Left hindlimb (tissue), 1 donor: ENCODE results near the gene EPS8L1.
A peak's percentile ranks its signal among the peaks of the same experiment; 100 is the strongest.
"Not testable (repeated sequence)": the region's sequence is repeated elsewhere in the genome, so short reads cannot be mapped to it uniquely, and the experiment has no call there.

ENCODE experiments used
- DNase-seq: peaks from one replicate; pipeline ENCODE4 v3.0.0-alpha.2; 2018

Gene EPS8L1

DNA sequence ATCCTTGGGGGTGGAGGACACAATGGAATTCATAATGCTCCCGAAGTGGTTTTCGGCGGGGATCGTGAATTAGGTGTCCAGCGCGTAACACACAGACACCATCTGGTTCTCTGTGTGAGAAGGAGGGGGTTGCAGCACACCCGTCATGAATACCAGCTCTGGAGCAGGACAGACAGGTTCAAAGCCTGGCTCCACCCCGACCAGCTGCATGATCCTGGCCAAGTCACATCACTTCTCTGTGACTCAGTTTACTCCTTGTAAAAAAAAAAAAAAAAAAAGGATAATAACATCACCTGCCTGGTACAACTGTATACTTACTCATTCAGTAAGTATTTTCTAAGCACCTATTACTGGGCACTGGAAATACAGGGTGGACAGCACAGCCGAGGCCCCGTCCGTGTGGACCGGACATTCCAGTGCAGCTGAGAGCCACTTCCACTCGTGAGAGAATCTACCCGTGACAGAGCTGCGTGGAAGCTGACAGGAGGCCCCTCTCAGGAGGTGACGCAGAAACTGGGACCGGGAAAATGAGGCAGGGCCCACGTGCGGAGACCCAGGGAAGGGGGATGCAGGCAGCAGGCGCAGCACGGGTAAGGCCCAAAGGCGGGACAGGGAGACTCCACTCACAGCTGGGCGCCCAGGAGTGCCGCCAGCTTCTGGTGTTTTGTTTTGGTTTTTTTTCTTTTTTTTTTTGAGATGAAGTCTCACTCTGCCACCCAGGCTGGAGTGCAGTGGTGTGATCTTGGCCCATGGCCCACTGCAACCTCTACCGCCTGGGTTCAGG lies 24.7 kb upstream of the EPS8L1 start:
- DNase-seq: no peak

DNA sequence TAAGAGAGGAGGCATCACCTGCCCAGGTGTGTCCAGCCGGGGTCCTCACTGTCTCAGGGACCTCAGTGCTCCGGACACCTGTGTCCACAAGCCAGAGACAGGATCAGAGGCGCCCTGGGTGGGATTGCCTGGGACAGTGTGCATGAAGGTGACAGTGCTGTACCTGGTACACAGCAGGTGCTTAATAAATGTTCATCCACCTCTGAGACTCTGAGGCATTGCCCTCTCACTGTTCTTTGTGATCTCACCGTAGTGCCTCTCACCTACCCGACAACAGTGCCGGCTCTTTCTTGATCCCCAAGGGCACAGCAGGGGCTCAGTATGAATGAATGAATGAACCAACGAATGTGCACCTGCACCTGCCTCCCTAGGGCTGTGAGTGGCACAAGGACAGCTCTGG lies 21.9 kb upstream of the EPS8L1 start:
- no peak for DNase-seq

DNA sequence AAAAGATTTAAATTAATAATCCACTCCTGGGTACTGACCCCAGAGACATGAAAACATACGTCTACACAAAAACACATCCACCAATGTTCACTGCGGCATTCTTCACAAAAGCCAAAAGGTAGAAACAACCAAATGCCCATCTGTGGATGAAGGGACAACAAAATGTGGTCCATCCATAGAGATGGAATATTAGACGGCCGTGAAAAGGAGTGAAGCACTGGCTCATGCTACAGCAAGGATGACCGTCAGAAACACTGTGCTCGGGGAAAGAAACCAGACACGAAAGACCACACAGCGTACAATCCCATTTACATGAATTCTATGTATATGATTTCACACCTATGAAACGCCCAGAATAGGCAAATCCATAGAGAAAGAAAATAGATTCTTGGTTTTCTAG lies 18.8 kb upstream of the EPS8L1 start:
- no peak for DNase-seq

DNA sequence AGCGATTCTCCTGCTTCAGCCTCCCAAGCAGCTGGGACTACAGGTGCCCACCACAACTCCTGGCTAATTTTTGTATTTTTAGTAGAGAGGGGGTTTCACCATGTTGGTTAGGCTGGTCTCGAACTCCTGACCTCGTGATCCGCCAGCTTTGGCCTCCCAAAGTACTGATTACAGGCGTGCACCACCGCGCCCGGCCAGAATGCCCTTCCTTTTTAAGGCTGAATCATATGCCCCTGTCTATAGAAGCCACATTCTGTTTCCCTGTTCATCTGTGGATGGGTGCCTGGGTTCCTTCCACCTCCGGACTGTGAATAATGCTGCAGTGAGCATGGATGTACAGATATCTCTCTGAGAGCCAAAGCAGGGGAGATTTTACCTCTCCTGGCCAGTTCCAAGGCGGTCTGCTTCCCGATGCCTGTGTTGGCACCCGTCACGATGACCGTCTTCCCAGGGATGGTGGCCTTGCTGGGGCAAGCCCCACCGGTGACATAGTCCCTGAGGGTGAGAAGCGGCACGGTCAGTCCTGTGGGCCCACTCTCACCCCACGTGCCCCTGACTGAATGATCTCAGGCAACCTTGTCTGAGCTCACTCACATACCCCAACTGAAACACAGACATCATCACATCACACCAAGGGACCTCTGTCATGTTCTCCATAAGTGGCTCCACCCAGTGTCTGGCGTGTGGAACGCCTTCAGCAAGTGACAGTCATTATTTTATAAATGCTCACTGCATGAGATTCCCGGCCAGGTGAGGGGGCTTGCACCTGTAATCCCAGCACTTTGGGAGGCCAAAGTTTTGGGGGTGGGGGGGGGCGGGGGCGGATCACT lies 16.7 kb upstream of the EPS8L1 start:
- no peak for DNase-seq

DNA sequence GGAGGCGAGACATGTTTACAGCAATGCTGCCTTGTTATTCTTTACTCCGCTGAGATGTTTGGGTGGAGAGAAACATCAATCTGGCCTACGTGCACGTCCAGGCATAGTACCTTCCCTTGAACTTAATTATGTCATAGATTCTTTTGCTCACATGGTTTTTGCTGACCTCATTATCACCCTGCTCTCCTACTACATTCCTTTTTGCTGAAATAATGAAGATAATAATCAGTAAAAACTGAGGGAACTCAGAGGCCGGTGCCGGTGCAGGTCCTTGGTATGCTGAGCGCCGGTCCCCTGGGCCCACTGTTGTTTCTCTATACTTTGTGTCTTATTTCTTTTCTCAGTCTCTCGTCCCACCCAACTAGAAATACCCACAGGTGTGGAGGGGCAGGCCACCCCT lies 15.4 kb upstream of the EPS8L1 start:
- DNase-seq: not testable (repeated sequence)

DNA sequence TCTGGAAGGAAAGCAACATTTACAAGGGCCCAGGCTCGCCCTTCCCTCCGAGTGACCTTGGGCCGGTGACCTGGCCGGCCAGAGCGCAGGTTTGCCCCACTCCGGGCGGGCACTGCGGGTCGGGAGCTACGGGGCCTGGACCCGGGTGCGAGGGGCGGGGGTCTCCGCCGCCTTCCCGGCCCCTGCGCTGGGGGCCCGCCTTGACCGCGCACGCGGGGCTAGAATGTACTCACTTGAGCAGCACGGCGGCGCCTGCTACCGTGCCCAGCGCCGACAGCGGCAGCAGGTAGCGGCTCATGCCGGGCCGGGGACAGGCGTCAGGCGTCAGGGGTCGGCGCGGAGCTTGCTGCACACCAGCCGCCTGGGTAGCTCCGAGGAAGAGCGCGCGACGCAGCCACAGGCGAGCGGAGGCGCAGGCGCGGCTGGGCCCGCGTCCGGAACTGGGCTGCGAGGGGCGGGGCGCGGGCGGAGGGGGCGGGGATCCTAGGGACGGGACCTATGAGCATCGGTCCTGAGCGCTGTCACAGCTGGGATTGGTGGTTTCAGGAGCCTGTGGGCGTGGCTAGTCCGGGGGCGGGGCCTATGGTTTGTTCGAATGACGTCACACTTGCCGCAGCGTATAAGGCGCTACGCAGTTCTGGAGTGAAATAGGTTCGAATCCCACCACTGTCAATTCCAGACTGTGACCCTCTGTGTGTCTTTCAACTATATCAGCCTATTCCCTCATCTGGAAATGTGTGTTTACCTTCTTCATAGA lies 12.8 kb upstream of the EPS8L1 start, which contains the start of gene RDH13:
RDH13 (minus strand) TSS at position 414 of the 757 bp plus-strand sequence; CDS start at position 298, 116 bp downstream.
- peak; percentile 97 for DNase-seq

DNA sequence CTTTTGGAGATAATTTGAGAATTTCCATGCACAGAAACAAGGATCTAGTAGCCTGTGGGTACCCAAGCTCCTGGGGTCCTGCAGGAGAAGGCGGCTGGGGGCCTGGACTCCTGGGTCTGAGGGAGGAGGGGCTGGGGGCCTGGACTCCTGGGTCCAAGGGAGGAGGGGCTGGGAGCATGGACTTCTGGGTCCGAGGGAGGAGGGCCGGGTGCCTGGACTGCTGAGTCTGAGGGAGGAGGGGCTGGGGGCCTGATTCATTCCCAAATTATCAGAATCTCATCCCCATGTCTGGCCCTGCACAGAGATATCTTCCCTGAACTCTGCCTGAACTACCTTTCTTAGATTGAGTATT lies 12.2 kb upstream of the EPS8L1 start:
- no peak for DNase-seq

DNA sequence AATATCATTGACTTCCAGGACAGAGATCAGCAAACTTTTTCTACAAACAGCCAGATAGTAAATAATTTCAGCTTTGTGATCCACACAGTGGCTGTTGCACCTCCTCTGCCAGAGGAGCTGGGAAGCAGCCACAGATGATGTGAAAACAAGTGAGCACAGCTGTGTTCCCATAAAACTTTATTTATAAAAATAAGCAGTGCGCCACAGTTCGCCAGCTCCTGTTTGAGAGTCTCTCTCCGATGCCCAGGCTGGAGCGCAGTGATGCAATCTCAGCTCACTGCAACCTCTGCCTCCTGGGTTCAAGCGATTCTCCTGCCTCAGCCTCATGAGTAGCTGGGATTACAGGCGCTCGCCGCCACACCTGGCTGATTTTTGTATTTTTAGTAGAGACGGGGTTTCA lies 10.2 kb upstream of the EPS8L1 start:
- not testable (repeated sequence) for DNase-seq

DNA sequence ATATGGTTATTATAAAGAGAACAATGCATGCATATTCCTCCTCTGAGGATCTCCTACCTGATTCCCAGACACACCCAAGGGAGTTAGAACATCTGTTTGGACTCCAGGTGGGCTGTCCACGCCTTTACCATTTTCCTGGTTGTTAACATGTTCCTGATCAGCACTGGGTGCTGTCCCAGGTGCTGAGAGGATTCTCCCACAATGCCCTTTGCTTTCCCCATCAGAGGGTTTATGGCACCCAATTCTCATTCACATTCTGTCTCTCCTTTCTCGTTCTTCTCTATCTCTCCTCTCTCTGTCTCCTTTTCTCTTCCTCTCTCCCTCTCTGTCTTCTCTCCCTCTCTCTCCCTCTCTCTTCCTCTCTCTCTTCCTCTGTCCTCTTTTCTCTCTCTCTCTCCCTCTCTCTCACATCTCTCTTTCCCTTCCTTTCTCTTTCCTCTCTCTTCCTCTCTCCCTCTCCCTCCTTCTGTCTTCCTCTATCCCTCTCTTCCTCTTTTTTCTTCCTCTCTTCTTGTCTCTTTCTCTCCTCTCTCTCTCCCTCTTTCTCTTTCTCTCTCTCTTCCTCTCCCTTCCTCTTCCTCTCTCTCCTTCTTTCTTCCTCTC lies 9.5 kb upstream of the EPS8L1 start:
- no peak for DNase-seq

DNA sequence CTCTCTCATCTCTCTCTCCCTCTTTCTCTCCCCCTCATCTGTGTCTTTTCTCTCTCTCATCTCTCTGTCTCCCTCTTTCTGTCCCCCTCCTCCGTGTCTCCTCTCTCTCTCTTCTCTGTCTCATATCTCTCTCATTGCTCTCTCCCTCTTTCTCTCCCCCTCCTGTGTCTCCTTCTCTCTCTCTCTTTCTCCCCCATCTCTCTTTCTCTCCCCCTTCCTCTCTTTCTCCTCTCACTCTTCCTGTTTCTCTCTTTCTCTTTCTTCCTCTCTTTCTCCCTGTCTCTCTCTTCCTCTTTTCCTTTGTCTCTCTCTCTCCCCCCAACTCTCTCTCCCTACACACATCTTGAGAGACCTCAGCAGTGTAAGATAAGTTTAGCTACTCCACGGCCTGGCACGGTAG lies 7.8 kb upstream of the EPS8L1 start:
- DNase-seq: no peak

DNA sequence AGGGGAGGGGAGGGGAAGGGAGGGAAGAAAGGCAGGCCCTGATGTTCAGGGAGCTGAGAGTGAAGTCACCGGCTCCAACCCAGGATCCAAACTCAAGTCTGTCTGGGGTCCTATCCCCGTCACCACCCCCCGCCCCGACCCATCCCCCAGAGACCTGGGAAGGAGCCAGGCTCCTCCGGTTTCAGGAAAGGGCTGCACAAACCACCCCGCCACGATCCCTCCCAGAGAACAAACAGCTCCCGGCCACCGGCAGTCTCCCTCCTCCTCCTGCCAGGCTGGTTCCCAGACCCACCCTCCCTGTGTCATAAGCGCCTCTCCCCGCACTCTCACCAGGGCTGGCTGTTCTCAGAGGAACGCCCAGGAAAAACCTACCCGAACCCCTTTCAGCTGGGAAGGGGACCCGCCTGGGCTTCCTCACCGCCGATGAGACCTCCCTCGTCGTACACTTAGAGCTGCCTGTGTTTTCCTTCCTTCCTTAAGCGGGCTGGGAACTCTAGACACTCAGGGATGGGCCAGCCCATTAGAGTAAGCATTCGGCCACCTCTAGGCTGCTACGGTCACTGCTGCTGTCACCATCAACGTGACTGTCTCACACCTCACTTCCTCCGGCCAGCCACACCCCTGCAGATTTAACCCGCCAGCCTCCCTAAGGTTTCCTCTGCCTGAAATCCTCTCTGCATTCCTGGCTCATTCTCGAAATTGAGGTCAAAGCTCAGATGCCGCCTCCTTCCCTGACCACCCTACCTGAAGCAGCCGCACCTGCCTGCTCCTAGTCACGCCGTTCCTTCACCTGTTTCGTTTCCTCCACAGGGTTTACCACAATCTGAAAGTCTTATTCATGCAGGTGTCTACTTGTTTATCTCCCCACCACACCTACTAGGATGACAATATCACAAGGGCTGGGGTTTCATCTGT lies 6.5 kb upstream of the EPS8L1 start:
- peak; percentile 66 for DNase-seq

DNA sequence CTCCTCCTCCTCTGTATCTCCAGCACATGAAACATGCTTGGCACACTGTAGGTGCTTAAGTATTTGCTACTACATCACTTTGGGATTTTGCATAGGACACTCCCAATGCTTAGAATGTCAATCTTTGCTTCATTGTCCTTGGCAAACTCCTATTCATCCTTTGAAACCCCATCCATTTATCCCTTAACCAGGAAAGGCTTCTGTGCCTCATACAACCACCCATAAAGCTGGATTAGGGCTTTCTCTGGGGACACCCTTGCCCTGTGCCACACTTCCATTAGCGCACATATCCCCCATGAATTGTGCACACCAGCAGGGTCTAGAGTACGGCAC lies 5.8 kb upstream of the EPS8L1 start:
- no peak for DNase-seq

DNA sequence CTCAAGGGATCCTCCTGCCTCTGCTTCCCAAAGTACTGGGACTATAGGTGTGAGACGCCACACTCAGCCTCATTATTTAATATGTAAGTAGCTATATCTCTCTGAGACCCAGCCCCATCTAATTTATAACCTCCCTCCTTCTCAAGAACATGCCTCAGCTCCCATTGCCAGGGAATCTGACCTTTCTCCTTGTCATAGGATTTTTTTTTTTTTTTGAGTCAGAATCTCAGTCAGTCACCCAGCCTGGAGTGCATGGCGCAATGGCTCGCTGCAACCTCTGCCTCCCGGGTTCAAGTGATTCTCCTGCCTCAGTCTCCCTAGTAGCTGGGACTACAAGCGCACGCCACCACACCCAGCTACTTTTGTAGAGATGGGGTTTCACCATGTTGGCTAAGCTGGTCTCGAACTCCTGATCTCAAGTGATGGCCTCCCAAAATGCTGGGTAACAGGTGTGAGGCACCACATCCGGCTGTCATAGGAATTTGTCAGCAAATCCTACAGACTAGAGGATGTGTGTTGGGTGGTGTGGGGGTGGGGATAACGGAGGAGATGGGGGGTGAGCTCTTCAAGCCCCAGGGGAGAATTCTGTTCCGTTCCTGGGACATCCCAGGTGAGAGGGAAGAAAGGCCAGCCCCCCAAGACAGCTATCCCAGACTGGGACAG lies 5.1 kb upstream of the EPS8L1 start:
- DNase-seq: no peak

DNA sequence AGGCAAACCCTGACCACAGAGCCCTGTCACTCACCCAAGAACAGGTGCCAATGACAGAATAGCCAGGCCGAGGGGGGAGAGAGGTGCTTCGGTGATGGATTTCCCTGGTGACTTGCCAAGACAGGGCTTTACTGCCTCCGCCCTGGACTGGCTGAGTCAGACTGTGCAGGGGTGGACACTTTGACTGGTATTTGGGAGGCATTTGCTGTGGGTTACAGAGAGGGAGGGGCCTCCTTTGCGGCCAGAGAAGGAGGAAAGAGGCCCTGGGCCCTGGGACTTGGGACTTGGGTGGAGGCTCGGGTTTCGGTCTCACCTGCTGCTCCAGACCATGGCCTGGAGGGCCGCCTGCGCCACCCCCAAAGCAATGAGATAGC lies 4.6 kb upstream of the EPS8L1 start:
- DNase-seq: no peak

DNA sequence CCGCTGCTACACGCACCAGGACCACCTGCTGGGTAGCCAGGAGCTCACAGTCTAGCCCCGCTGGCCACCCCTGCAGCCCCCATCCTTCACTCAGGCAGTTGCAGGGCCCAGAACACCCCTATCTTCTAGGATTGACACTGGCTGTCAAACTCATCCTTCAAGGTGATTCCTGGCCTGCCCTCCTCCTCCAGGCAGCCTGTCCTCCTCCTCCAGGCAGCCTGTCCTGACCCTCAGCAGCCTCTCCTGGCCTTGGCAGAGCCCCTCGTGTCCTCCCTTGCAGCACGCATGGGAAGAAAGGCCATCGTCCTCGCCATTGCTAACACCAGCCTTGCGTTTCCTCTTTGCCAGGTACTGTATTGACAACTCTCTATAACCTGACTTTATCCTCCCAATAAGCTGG lies 3.8 kb upstream of the EPS8L1 start:
- no peak for DNase-seq

DNA sequence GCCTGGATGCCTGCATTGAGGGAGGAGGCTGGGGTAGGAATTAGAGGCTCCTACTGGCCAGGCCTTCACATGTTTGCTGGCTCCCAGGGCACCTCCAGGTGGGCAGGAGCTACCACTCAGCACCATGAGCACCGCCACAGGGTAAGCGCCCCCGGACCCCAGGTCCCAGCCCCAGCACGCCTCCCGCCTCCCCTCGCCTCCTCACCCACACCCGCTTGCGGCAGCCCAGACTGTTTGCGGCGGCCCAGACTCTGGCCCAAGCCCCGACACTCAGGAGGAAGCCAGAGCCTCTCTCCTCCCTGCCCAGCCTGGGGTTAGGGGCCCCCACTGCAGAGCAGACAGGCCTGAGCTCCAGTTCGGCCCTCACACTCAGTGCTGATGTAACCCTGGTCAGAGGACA lies 652 bp downstream of the EPS8L1 start:
- no peak for DNase-seq

DNA sequence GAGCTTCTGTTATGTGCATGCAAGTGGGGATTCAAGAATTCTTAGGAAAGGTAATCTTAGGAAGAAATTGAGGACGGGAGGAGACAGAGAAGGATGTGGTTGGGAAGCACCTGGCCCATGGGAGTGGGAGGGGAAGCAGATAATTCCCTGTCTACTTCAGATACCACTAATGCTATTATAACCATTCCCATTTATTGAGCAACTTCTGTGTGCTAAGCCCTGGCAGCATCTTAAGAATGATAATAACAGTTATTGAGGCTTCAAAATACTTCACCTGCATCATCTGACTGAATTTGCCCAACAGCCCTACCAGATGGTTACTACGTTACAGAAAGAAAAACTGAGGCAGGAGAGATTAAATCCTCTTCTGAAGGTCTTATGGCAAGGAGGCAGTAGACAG lies 1.4 kb downstream of the EPS8L1 start:
- no peak for DNase-seq

DNA sequence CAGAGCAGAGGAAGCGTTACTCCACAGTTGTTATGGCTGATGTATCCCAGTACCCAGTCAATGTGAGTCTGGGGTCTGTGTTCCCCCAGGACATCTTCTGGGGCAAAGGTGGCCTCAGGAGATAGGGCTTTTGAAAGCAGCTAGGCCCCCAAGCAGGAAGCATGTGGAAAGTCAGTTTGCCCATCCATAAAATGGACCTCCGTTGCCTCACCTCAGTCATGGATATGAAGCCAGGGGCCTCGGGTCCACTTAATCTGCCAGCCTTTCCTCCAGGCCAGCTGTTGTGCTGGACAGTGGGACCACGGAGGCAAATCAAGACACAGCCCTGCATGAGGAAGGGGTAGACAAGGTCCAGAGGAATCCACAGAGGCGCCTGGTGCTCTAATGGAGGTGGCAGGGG lies 3.3 kb downstream of the EPS8L1 start:
- DNase-seq: no peak

DNA sequence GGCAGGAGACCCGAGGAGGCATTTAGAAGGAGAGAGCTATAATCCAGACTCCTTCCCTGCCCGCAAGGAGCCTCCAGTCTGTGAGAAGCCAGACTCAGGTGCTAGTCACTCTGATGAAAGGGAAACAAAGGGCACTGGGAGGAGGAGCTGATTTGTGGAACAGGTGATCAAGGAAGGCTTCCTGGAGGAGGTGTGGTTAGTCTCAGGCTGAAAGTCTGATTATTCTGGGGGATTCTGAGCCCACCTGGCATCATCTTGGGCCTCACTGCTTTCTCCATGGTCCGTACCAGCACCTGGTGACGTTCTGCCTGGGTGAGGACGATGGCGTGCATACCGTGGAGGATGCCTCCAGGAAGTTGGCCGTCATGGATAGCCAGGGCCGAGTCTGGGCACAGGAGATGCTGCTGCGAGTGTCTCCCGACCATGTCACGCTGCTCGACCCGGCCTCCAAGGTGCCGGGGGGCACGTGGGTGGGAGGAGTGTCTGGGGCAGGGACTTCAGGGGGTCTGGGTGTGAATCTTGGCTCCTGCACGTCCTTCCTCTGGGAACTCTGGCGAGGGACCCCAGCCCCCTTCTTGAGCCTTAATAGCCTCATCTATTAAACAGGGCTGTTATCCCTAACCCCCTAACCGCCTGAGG lies 3.9 kb downstream of the EPS8L1 start:
- DNase-seq: no peak

DNA sequence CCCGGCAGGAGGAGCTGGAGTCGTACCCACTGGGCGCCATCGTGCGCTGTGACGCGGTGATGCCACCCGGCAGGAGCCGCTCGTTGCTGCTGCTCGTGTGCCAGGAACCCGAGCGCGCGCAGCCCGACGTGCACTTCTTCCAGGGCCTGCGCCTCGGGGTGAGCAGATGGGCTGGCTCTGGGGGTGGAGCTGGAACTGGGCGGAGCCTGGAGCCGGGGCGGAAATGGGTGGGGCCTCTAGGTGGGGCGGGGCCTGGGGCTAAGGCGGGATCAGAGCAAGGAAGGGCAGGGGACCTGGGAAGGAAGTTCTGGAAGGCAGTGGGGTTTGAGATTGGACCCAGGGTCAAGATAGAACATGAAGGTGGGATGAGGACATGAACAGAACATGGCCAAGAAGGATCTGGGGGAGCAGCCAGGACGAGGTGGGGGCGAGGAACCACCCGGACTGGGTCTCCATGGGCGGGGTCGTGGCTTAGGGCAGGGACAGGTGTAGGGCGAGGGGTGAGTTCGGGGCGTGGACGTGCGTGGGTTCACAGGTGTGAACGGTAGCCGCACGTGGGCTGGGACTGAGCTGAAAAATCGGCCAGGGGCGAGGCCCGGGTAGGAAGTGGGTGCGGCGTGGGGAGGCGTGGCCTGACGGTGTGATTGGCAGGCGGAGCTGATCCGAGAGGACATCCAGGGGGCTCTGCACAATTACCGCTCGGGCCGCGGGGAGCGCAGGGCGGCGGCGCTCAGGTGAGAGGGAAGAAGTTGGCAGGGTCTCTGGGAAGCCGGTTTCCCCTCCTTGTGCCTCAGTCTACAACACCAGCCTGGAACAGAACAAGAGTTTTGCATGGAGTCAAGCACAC lies 4.7 kb downstream of the EPS8L1 start:
- peak; percentile 73 for DNase-seq
